CD4-positive, CD25-positive, alpha-beta regulatory T cell (primary cell): ENCODE measurements around the gene CLCA2. TPM values are rescaled to one million over a fixed set of nuclear protein-coding genes. Genes with fewer than 3 reads are reported as not detected.

Experiments
- ATAC-seq, 2 donors: fragments of 150-1000 bp; cut with Tn5 transposase; one replicate each; pipeline ENCODE4 v1.10.0; 2021; ENCODE audit warnings: low read depth in 2 of 2, moderate number of reproducible peaks in 2 of 2, moderate library complexity in 1 of 2
- DNase-seq, 3 donors: peaks; one replicate each; pipeline versions ENCODE4 v3.0.0 to v3.0.0-alpha.2; 2012 to 2022; ENCODE audit warnings: mixed read lengths in 1 of 3
- H3K27ac ChIP-seq: one replicate; pipeline ENCODE4 v1.7.0; 2013; ENCODE audit warnings: mild to moderate bottlenecking, low read length; ENCODE audit not compliant: insufficient read depth, poor library complexity, severe bottlenecking
- H3K27me3 ChIP-seq: one replicate; pipeline ENCODE4 v1.7.0; 2013; ENCODE audit warnings: low read length; ENCODE audit not compliant: control insufficient read depth, insufficient read depth
- H3K36me3 ChIP-seq: one replicate; pipeline ENCODE4 v1.7.0; 2013; ENCODE audit warnings: mild to moderate bottlenecking, low read length, moderate library complexity; ENCODE audit not compliant: control insufficient read depth, insufficient read depth
- H3K4me1 ChIP-seq: 2 replicates; pipeline ENCODE4 v1.7.0; 2013; ENCODE audit warnings: mild to moderate bottlenecking, low read length; ENCODE audit not compliant: insufficient read depth, control insufficient read depth, poor library complexity, severe bottlenecking
- H3K4me3 ChIP-seq: one replicate; pipeline ENCODE4 v1.7.0; 2013; ENCODE audit warnings: low read depth, mild to moderate bottlenecking, low read length, moderate library complexity
- H3K9me3 ChIP-seq, 2 experiments: 1 replicate in 1 of 2; 2 replicates in 1 of 2; pipeline ENCODE4 v1.7.0; 2013; ENCODE audit warnings: low read length in 2 of 2, mild to moderate bottlenecking in 1 of 2, moderate library complexity in 1 of 2; ENCODE audit not compliant: control insufficient read depth in 2 of 2
- H3K27ac Mint-ChIP-seq, 3 donors: one replicate each; pipeline ENCODE4 v1.8.0; 2020 to 2022; ENCODE audit warnings: mild to moderate bottlenecking in 3 of 3, mixed read lengths in 3 of 3, moderate library complexity in 2 of 3
- H3K27me3 Mint-ChIP-seq: one replicate; pipeline ENCODE4 v1.8.0; 2022; ENCODE audit warnings: mild to moderate bottlenecking, mixed read lengths
- H3K36me3 Mint-ChIP-seq: one replicate; pipeline ENCODE4 v1.8.0; 2020; ENCODE audit warnings: mixed read lengths
- H3K4me1 Mint-ChIP-seq, 4 donors: one replicate each; pipeline ENCODE4 v1.8.0; 2020 to 2022; ENCODE audit warnings: mixed read lengths in 4 of 4, mild to moderate bottlenecking in 1 of 4
- H3K4me3 Mint-ChIP-seq, 4 donors: one replicate each; pipeline ENCODE4 v1.8.0; 2020 to 2022; ENCODE audit warnings: mild to moderate bottlenecking in 4 of 4, mixed read lengths in 4 of 4, moderate library complexity in 3 of 4
- H3K9me3 Mint-ChIP-seq, 7 donors: one replicate each; pipeline ENCODE4 v1.8.0; 2020 to 2022; ENCODE audit warnings: mixed read lengths in 7 of 7, mild to moderate bottlenecking in 3 of 7, moderate library complexity in 2 of 7
- polyA plus RNA-seq, 4 donors: library from polyadenylated mRNA; unstranded; fragments of 300-500 nt; fragmentation: Illumina TruSeq; gene quantifications; one replicate each; pipeline ENCODE4 v1.2.3, GENCODE V29; 2021
- total RNA-seq: library from RNA; stranded (reverse); gene quantifications from one replicate; pipeline ENCODE4 v1.2.3, GENCODE V29; 2022

CLCA2 gene, protein sequence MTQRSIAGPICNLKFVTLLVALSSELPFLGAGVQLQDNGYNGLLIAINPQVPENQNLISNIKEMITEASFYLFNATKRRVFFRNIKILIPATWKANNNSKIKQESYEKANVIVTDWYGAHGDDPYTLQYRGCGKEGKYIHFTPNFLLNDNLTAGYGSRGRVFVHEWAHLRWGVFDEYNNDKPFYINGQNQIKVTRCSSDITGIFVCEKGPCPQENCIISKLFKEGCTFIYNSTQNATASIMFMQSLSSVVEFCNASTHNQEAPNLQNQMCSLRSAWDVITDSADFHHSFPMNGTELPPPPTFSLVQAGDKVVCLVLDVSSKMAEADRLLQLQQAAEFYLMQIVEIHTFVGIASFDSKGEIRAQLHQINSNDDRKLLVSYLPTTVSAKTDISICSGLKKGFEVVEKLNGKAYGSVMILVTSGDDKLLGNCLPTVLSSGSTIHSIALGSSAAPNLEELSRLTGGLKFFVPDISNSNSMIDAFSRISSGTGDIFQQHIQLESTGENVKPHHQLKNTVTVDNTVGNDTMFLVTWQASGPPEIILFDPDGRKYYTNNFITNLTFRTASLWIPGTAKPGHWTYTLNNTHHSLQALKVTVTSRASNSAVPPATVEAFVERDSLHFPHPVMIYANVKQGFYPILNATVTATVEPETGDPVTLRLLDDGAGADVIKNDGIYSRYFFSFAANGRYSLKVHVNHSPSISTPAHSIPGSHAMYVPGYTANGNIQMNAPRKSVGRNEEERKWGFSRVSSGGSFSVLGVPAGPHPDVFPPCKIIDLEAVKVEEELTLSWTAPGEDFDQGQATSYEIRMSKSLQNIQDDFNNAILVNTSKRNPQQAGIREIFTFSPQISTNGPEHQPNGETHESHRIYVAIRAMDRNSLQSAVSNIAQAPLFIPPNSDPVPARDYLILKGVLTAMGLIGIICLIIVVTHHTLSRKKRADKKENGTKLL
- total RNA-seq, result not detected
- not detected for polyA plus RNA-seq

DNA sequence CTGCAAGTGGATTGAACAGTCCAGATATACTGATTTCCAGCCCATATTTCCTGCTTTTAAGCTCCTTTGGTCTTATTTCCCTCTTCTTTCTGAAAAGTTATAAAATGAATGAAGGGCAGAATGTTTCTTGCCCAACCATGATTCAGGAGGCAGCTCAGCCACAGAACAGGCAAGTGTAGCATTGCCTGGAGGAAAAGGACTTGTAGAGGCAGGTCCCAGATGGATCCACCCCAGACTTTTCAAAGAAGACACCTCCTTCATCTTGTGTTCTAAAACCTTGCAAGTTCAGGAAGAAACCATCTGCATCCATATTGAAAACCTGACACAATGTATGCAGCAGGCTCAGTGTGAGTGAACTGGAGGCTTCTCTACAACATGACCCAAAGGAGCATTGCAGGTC is at the start of gene CLCA2:
CLCA2 (plus strand) TSS at position 299 of the 400 bp plus-strand sequence; CDS start at position 376, 77 bp downstream.
- H3K9me3 ChIP-seq, result no peaks in the 10 kb centered on the region
- H3K36me3 Mint-ChIP-seq, result no peaks in the 10 kb centered on the region
- ATAC-seq, result no peak

DNA sequence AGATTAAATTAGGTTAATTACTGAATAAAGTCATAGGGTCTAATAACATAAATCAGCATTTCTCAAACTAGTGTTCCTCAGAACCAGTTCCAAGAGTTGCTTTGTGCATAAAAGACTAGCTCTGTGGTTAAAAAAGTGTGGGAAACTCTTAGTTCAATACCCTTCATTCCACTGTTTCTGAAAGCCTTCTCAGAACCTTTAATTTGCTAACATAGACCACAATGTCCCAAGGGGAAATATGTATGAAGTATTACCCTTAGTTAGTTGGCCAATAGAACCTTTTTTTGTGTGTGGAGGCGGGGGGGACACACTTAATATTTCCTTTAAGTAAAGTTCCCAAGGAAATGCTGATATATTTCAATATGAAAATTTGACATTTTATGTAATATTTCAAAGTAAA is 48.3 kb upstream of the CLCA2 start:
- peaks cover 0 to 11% (median 0%) of the 10 kb centered on the region in 7 donors for H3K9me3 Mint-ChIP-seq
- H3K4me3 Mint-ChIP-seq, result no peak overlapping the region
- DNase-seq, result no peak
- Histone ChIP-seq H3K27me3 (no peaks in the 10 kb centered on the region), H3K4me3 (no peak overlapping the region), H3K4me1 (no peaks in the 10 kb centered on the region), H3K27ac (no peak overlapping the region), H3K9me3 (peaks cover 0 to 7% of the 10 kb centered on the region in 2 experiments), H3K36me3 (peaks cover 35% of the 10 kb centered on the region)
- H3K27ac Mint-ChIP-seq, result no peak overlapping the region
- no peak for ATAC-seq
- no peaks in the 10 kb centered on the region for H3K27me3 Mint-ChIP-seq
- peaks cover 2 to 12% (median 6%) of the 10 kb centered on the region in 4 donors for H3K4me1 Mint-ChIP-seq
- peaks cover 51% of the 10 kb centered on the region for H3K36me3 Mint-ChIP-seq

More for the DNA sequence above, at the start of gene CLCA2:
- no peaks in the 10 kb centered on the region for H3K4me1 ChIP-seq
- Mint-ChIP-seq H3K4me1 (peaks cover 2 to 7% (median 5%) of the 10 kb centered on the region in 4 donors), H3K4me3 (no peak within 1 kb of the TSS), H3K27ac (no peak within 1 kb of the TSS), H3K27me3 (peaks cover 32% of the 10 kb centered on the region), H3K9me3 (no peaks in the 10 kb centered on the region)
- no peaks in the 10 kb centered on the region for H3K36me3 ChIP-seq
- H3K27ac ChIP-seq, result no peak within 1 kb of the TSS
- H3K4me3 ChIP-seq, result no peak within 1 kb of the TSS
- DNase-seq, result no peak
- H3K27me3 ChIP-seq, result peaks cover 14% of the 10 kb centered on the region

DNA sequence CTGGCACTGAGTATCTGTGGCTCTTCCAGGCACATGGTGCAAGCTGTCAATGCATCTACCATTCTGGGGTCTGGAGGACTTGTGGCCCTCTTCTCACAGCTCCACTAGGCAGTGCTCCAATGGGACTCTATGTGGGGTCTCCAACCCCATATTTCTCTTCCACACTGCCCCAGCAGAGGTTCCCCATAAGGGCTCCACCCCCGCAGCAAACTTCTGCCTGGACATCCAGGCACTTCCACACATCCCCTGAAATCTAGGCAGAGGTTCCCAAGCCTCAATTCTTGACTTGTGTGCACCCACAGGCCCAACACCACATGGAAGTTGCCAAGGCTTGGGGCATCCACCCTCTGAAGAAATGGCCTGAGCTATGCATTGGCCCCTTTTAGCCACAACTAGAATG is 46.6 kb upstream of the CLCA2 start:
- Histone ChIP-seq H3K9me3 (peaks cover 0 to 7% of the 10 kb centered on the region in 2 experiments), H3K27ac (no peak overlapping the region), H3K4me3 (no peak overlapping the region), H3K36me3 (peaks cover 34% of the 10 kb centered on the region), H3K4me1 (no peaks in the 10 kb centered on the region), H3K27me3 (no peaks in the 10 kb centered on the region)
- Mint-ChIP-seq H3K27ac (no peak overlapping the region), H3K36me3 (peaks cover 44% of the 10 kb centered on the region), H3K27me3 (no peaks in the 10 kb centered on the region), H3K4me1 (peaks cover 2 to 15% (median 8%) of the 10 kb centered on the region in 4 donors), H3K9me3 (peaks cover 0 to 11% (median 0%) of the 10 kb centered on the region in 7 donors), H3K4me3 (no peak overlapping the region)
- no peak for DNase-seq
- no peak for ATAC-seq

DNA sequence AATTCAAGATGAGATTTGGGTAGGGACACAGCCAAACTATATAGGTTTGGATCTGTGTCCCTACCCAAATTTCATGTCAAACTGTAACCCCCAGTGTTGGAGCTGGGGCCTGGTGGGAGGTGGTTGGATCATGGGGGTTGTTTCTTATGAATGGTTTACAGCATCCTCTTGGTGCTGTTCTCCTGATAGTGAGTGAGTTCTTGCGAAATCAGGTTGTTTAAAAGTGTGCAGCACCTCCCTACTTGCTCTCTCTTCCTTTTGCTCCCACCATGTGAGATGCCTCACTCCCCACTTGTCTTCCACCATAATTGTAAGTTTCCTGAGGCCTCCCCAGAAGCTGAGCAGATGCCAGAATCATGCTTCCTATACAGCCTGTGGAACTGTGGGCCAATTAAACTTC is 45.2 kb upstream of the CLCA2 start:
- Mint-ChIP-seq H3K36me3 (peaks cover 33% of the 10 kb centered on the region), H3K27ac (no peak overlapping the region)
- no peaks in the 10 kb centered on the region for H3K4me1 ChIP-seq

DNA sequence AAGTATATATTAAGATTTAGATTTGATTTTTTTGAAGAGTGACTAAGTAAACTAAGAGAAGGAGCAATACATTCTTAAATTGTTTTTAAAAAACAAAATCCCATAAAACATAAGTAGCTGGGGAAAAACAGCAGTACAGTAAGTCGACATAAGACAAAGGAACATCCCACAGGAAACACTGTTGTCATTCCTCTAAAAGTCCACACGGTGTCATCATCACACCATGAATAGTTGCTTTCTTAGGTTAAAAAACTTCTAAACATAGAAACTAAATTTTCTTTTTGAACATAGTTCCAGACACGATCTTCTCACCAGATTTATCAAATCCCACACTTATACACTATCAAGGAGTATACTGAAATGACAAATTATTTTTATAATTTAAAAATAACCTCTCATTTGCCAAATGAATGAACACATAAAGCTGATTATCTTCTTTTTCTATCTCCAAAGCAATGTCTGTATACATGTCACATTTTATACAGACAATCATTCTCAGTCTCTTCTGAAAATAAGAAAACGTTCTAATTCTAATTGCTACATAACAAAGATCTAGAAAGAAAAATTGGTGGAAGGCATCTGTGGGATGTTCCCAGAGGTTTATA is 43.6 kb upstream of the CLCA2 start:
- Mint-ChIP-seq H3K27me3 (no peaks in the 10 kb centered on the region), H3K4me3 (peak overlapping the region in 1 of 4 donors; percentile 13), H3K27ac (no peak overlapping the region), H3K9me3 (peaks cover 0 to 11% (median 0%) of the 10 kb centered on the region in 7 donors), H3K4me1 (peaks cover 5 to 30% (median 14%) of the 10 kb centered on the region in 4 donors), H3K36me3 (peaks cover 27% of the 10 kb centered on the region)
- Histone ChIP-seq H3K4me3 (no peak overlapping the region), H3K4me1 (no peaks in the 10 kb centered on the region), H3K27me3 (no peaks in the 10 kb centered on the region), H3K27ac (no peak overlapping the region), H3K9me3 (peaks cover 0 to 7% of the 10 kb centered on the region in 2 experiments), H3K36me3 (peaks cover 16% of the 10 kb centered on the region)
- peak; percentile 70 to 71 for ATAC-seq
- DNase-seq, result peak in 2 of 3 donors; percentile 54 to 77

More for the DNA sequence above, 45.2 kb upstream of the CLCA2 start:
- Histone ChIP-seq H3K27me3 (no peaks in the 10 kb centered on the region), H3K36me3 (peaks cover 27% of the 10 kb centered on the region), H3K4me3 (no peak overlapping the region), H3K9me3 (peaks cover 0 to 7% of the 10 kb centered on the region in 2 experiments), H3K27ac (no peak overlapping the region)
- ATAC-seq (no peak), DNase-seq (no peak)
- no peak overlapping the region for H3K4me3 Mint-ChIP-seq
- H3K27me3 Mint-ChIP-seq, result no peaks in the 10 kb centered on the region
- peaks cover 0 to 11% (median 0%) of the 10 kb centered on the region in 7 donors for H3K9me3 Mint-ChIP-seq
- H3K4me1 Mint-ChIP-seq, result peaks cover 5 to 26% (median 14%) of the 10 kb centered on the region in 4 donors

DNA sequence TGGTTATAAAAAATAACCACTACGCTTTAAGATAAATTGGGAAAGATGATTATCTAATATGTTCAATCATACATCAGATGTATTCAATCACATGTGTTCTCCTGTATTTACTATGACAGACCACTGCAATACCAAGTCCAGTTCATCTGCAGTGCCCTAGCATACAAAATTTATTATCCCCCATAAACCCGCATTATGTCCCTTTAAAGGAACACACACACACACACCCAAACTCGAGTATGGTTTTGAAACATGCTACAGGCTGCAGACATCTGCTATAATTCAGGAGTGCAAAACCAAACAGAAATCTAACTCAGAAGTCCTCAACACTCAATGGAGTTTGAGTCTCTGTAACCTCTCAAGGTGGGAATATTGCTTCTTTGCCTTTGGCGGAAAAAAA is 42.7 kb upstream of the CLCA2 start:
- no peak overlapping the region for H3K4me3 Mint-ChIP-seq
- H3K27me3 Mint-ChIP-seq, result no peaks in the 10 kb centered on the region
- H3K4me1 ChIP-seq, result no peaks in the 10 kb centered on the region
- DNase-seq, result no peak
- no peak overlapping the region for H3K27ac ChIP-seq
- peaks cover 0 to 11% (median 0%) of the 10 kb centered on the region in 7 donors for H3K9me3 Mint-ChIP-seq
- no peak for ATAC-seq
- peaks cover 26% of the 10 kb centered on the region for H3K36me3 Mint-ChIP-seq
- peaks cover 0 to 7% of the 10 kb centered on the region in 2 experiments for H3K9me3 ChIP-seq
- no peak overlapping the region for H3K4me3 ChIP-seq
- peak overlapping the region in 1 of 3 donors; percentile 66 for H3K27ac Mint-ChIP-seq
- no peaks in the 10 kb centered on the region for H3K27me3 ChIP-seq
- peaks cover 13% of the 10 kb centered on the region for H3K36me3 ChIP-seq
- peaks cover 5 to 30% (median 14%) of the 10 kb centered on the region in 4 donors for H3K4me1 Mint-ChIP-seq

DNA sequence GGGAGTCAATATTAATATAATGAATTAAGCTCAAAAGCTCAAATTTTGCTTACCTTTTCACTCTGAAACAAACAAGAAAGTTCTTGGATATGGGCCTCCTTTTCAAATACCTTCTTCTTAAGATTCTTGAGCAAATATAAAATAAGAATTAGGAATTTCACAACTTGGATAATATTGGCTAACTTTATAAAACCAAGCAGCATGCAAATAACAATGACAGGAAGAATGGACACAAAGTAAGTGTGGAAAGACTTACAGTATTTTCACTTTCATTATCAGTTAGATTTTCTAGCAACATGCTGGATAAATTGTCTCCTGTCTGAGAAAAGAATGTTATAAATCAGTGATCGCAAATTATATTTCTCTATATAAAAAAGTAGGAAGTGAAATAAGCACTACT is 41.1 kb upstream of the CLCA2 start:
- H3K4me1 Mint-ChIP-seq, result peaks cover 7 to 25% (median 15%) of the 10 kb centered on the region in 4 donors
- no peaks in the 10 kb centered on the region for H3K27me3 Mint-ChIP-seq
- Histone ChIP-seq H3K27ac (no peak overlapping the region), H3K36me3 (peaks cover 2% of the 10 kb centered on the region), H3K4me1 (no peaks in the 10 kb centered on the region), H3K27me3 (no peaks in the 10 kb centered on the region), H3K4me3 (peak overlapping the region; percentile 55), H3K9me3 (no peaks in the 10 kb centered on the region)
- peak in 1 of 3 donors; percentile 12 for DNase-seq
- no peak for ATAC-seq
- peak overlapping the region in 1 of 4 donors; percentile 9 for H3K4me3 Mint-ChIP-seq
- H3K27ac Mint-ChIP-seq, result peak overlapping the region in 2 of 3 donors; percentile 14 to 53
- H3K9me3 Mint-ChIP-seq, result peaks cover 0 to 2% (median 0%) of the 10 kb centered on the region in 7 donors
- peaks cover 10% of the 10 kb centered on the region for H3K36me3 Mint-ChIP-seq
